ENCODE measurements around the gene ZNF778. TPM values are rescaled to one million over a fixed set of nuclear protein-coding genes. Genes with fewer than 3 reads are reported as not detected.

The ZNF778 gene
- total and polyA plus RNA-seq, 2 of the 13 experiments (the other 11 are each of a cell fraction or from before 2014, with no cell fraction given), result 3.8 to 7.2 TPM

- TF ChIP-seq ZBTB10 (CRISPR knock-in tag; IDR thresholded peaks at IDR 0.05; ENCODE audit: borderline replicate concordance), result no peak
These were observed 14.9 kb upstream of the ZNF778 start (continued) for GRCh38 chr16:89202422-89203215.

- no peaks in the 10 kb centered on the region for H3K36me3 ChIP-seq (replicated peaks in 1 of 2; ENCODE audit: control insufficient read depth in 1 of 2, insufficient read depth in 2 of 2, low read length in 2 of 2)
- H3K9me3 ChIP-seq (ENCODE audit: low read length), result no peaks in the 10 kb centered on the region
- 96% methylated on average over 4 of the region's 4 CpGs for WGBS (ENCODE audit: low lambda C conversion rate)
- no peak for TF ChIP-seq MAF1 (CRISPR knock-in tag; IDR thresholded peaks at IDR 0.05; ENCODE audit: borderline replicate concordance)
- peak; percentile 49 to 64; a peak in 3 of 4 replicates for TF ChIP-seq MAFK (conservative IDR thresholded peaks at IDR 0.05 in 1 of 2, IDR thresholded peaks at IDR 0.05 in 1 of 2; ENCODE audit: low read length in 2 of 2)
- peak; percentile 31; the same call in 1 of the 2 replicates for TF ChIP-seq MAFF (IDR thresholded peaks at IDR 0.05; ENCODE audit: low read depth, low read length)
- no peaks in the 10 kb centered on the region for H3K79me2 ChIP-seq (ENCODE audit: insufficient read depth, low read length)
- no peak overlapping the region for H2AFZ ChIP-seq (ENCODE audit: low read length)
- ATAC-seq (no peak), FAIRE-seq (no peak), DNase-seq (ENCODE audit: low spot score) (no peak)
- no peak overlapping the region for H3K4me3 ChIP-seq (replicated peaks in 1 of 3; ENCODE audit: insufficient read depth in 1 of 3, low read depth in 2 of 3, low read length in 3 of 3)
- in situ Hi-C loops (cut with HindIII; ENCODE audit: extremely low pct_ligation_motif_present, low pct_unique_long_range_greater_than_20kb), result no loop called here
- no peak overlapping the region for H3K27ac ChIP-seq (ENCODE audit: extremely low read length, insufficient read depth, low read length)
- no TSS peak for BruUV-seq (replicated peaks)
- intact Hi-C loops (cut with micrococcal nuclease; ENCODE audit: unreplicated experiment), result no loop called here
- no peaks in the 10 kb centered on the region for H3K4me1 ChIP-seq (ENCODE audit: insufficient read depth, low read length)
- no peaks in the 10 kb centered on the region for H3K27me3 ChIP-seq (ENCODE audit: control insufficient read depth in 1 of 2, insufficient read depth in 2 of 2, low read length in 2 of 2)
- H4K20me1 ChIP-seq (ENCODE audit: insufficient read depth, low read length), result no peaks in the 10 kb centered on the region
- H3K4me2 ChIP-seq (ENCODE audit: low read depth, low read length), result no peak overlapping the region
- no peak overlapping the region for H3K9ac ChIP-seq (ENCODE audit: insufficient read depth, low read depth, low read length)
- ChIA-PET POLR2A (no interaction called here), CTCF (ENCODE audit: low intra/inter-chr PET ratio, low total read pairs) (no interaction called here)
These were observed 9.5 kb upstream of the ZNF778 start for GRCh38 chr16:89207993-89208392.

Measured in HepG2 (cell line).